ENCODE data around the gene SAG. TPM values are rescaled to one million over a fixed set of nuclear protein-coding genes. Genes with fewer than 3 reads are reported as not detected.

SAG gene
- total and polyA plus RNA-seq, 4 donors, result not detected

DNA sequence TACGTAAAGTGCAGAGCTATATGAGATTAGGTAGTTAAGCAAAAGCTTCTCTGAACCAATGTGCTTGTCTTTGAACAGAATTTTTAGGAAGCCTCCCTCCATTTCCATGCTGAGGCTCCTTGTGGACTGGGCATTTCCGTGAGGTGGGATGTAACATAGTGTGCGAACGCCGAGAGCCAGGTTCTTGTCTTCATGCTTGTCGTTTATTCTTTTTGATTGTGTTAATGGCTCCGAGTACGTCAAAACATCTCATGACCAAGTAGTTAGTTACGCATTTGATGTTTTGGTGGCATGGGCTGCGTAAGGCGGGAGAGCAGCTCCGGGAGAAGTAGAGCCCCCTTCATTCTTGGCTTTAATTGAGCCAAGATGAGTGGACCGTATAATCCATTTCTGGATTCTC lies 79.6 kb downstream of the SAG start:
- H3K9ac ChIP-seq (ENCODE audit: low read depth in 1 of 2, low read length in 2 of 2), result peak overlapping the region in 1 of 2 donors; percentile 3
- 92% methylated on average over 13 of the region's 13 CpGs for WGBS
- H3K36me3 ChIP-seq (ENCODE audit: control insufficient read depth in 4 of 4, insufficient read depth in 3 of 4, low read depth in 1 of 4, low read length in 3 of 4), result peaks cover 0 to 2% (median 1%) of the 10 kb centered on the region in 4 donors
- TF ChIP-seq JUND (IDR thresholded peaks at IDR 0.05) (no peak), HNF4G (IDR thresholded peaks at IDR 0.05) (no peak), RXRA (IDR thresholded peaks at IDR 0.05) (no peak), REST (IDR thresholded peaks at IDR 0.05) (no peak), SP1 (IDR thresholded peaks at IDR 0.05) (no peak), GABPA (IDR thresholded peaks at IDR 0.05 in 1 of 2, conservative IDR thresholded peaks at IDR 0.05 in 1 of 2) (no peak), ATF3 (IDR thresholded peaks at IDR 0.05) (no peak)
- TF ChIP-seq, protein P1, sequence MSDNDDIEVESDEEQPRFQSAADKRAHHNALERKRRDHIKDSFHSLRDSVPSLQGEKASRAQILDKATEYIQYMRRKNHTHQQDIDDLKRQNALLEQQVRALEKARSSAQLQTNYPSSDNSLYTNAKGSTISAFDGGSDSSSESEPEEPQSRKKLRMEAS (IDR thresholded peaks at IDR 0.05), result no peak
- TF ChIP-seq, protein P2, sequence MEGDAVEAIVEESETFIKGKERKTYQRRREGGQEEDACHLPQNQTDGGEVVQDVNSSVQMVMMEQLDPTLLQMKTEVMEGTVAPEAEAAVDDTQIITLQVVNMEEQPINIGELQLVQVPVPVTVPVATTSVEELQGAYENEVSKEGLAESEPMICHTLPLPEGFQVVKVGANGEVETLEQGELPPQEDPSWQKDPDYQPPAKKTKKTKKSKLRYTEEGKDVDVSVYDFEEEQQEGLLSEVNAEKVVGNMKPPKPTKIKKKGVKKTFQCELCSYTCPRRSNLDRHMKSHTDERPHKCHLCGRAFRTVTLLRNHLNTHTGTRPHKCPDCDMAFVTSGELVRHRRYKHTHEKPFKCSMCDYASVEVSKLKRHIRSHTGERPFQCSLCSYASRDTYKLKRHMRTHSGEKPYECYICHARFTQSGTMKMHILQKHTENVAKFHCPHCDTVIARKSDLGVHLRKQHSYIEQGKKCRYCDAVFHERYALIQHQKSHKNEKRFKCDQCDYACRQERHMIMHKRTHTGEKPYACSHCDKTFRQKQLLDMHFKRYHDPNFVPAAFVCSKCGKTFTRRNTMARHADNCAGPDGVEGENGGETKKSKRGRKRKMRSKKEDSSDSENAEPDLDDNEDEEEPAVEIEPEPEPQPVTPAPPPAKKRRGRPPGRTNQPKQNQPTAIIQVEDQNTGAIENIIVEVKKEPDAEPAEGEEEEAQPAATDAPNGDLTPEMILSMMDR (IDR thresholded peaks at IDR 0.05; ENCODE audit: low read depth, low read length, missing input control), result no peak
- H3K27me3 ChIP-seq (ENCODE audit: control insufficient read depth in 4 of 4, insufficient read depth in 4 of 4, low read length in 3 of 4), result no peaks in the 10 kb centered on the region
- DNase-seq (ENCODE audit: low spot score), result no peak
- no peaks in the 10 kb centered on the region for H3K9me3 ChIP-seq (ENCODE audit: control insufficient read depth in 4 of 4, low read length in 3 of 4)
- peak overlapping the region; percentile 78 to 82 for H3K27ac ChIP-seq (ENCODE audit: low read depth in 1 of 2, low read length in 2 of 2)
- H3K4me1 ChIP-seq (ENCODE audit: control insufficient read depth in 4 of 4, insufficient read depth in 4 of 4, low read length in 3 of 4), result peaks cover 0 to 31% (median 22%) of the 10 kb centered on the region in 4 donors
- no peak overlapping the region for H3K4me3 ChIP-seq (ENCODE audit: low read depth in 1 of 3, low read length in 3 of 3)

DNA sequence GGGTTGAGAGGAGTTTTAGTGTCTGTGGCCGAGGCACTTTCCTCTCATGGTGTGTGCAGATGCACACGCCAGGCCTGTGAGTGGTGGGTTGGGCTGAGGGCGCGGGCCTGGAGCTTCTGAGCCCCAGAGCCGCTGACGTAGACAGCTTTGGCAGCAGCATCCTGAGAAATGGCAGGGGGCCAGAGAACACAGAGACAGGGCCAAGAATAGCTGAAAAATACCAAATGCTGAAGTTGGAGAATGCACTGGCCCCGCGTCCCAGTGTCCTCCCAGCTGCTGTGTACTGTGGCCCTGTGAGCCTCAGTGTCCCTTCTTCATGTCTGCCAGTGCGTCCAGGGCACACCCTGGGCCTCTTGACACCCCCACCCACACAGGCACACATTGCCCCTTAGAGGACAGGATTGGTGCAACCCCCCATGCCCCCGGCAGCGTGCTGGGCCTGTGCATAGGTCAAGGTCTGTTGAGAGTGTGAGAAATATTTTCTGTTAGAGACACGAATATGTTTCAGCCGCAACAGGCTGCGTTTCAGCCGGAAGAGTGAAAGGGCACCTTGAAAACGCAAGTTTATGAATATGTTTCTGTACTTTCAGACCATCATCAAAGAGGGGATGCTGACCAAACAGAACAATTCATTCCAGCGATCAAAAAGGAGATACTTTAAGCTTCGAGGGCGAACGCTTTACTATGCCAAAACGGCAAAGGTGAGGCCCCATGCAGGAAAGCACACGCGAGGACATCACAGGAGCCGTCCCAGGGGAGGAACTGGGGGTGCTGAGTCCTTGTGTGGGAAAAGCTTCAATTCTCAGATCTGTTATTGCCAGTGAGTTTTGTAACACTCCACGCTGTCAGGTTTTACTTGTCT lies 80.3 kb downstream of the SAG start:
- peaks cover 0 to 3% (median 1%) of the 10 kb centered on the region in 4 donors for H3K36me3 ChIP-seq (ENCODE audit: control insufficient read depth in 4 of 4, insufficient read depth in 3 of 4, low read depth in 1 of 4, low read length in 3 of 4)
- H3K9me3 ChIP-seq (ENCODE audit: control insufficient read depth in 4 of 4, low read length in 3 of 4), result no peaks in the 10 kb centered on the region
- DNase-seq (ENCODE audit: low spot score), result peak; percentile 64
- no peaks in the 10 kb centered on the region for H3K27me3 ChIP-seq (ENCODE audit: control insufficient read depth in 4 of 4, insufficient read depth in 4 of 4, low read length in 3 of 4)
- H3K4me3 ChIP-seq (ENCODE audit: low read depth in 1 of 3, low read length in 3 of 3), result peak overlapping the region in 2 of 3 donors; percentile 2 to 50
- H3K9ac ChIP-seq (ENCODE audit: low read depth in 1 of 2, low read length in 2 of 2), result peak overlapping the region in 1 of 2 donors; percentile 83
- H3K4me1 ChIP-seq (ENCODE audit: control insufficient read depth in 4 of 4, insufficient read depth in 4 of 4, low read length in 3 of 4), result peaks cover 0 to 31% (median 22%) of the 10 kb centered on the region in 4 donors
- 24% methylated on average over 25 of the region's 25 CpGs for WGBS
- peak overlapping the region; percentile 78 to 82 for H3K27ac ChIP-seq (ENCODE audit: low read depth in 1 of 2, low read length in 2 of 2)
- TF ChIP-seq, protein P2 (IDR thresholded peaks at IDR 0.05; ENCODE audit: low read depth, low read length, missing input control), result no peak
- TF ChIP-seq RAD21 (IDR thresholded peaks at IDR 0.05), result peak; percentile 2 to 31
- TF ChIP-seq HNF4G (IDR thresholded peaks at IDR 0.05), result peak; percentile 57
- TF ChIP-seq, protein P3, sequence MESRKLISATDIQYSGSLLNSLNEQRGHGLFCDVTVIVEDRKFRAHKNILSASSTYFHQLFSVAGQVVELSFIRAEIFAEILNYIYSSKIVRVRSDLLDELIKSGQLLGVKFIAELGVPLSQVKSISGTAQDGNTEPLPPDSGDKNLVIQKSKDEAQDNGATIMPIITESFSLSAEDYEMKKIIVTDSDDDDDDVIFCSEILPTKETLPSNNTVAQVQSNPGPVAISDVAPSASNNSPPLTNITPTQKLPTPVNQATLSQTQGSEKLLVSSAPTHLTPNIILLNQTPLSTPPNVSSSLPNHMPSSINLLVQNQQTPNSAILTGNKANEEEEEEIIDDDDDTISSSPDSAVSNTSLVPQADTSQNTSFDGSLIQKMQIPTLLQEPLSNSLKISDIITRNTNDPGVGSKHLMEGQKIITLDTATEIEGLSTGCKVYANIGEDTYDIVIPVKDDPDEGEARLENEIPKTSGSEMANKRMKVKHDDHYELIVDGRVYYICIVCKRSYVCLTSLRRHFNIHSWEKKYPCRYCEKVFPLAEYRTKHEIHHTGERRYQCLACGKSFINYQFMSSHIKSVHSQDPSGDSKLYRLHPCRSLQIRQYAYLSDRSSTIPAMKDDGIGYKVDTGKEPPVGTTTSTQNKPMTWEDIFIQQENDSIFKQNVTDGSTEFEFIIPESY (IDR thresholded peaks at IDR 0.05), result peak; percentile 48
- TF ChIP-seq HNF4A (conservative IDR thresholded peaks at IDR 0.05), result peak; percentile 89 to 92
- TF ChIP-seq ATF3 (IDR thresholded peaks at IDR 0.05), result no peak
- TF ChIP-seq FOXA2 (IDR thresholded peaks at IDR 0.05), result no peak
- peak; percentile 63 for TF ChIP-seq REST (IDR thresholded peaks at IDR 0.05)
- TF ChIP-seq TAF1 (conservative IDR thresholded peaks at IDR 0.05), result no peak
- peak; percentile 83 for TF ChIP-seq NR2F2 (IDR thresholded peaks at IDR 0.05)

Measured in liver (tissue), 9 donors.